K562 (cell line): ENCODE data around the gene CORT. TPM values are rescaled to one million over a fixed set of nuclear protein-coding genes. Genes with fewer than 3 reads are reported as not detected.
A peak's percentile ranks its signal among the peaks of the same experiment; 100 is the strongest.

Experiments used
- ASH1L ChIP-seq: fragments of 450-650 bp; IDR thresholded peaks from 2 replicates; pipeline ENCODE4 v1.6.1; 2018; ENCODE audit warnings: borderline replicate concordance, mild to moderate bottlenecking, low read depth; ENCODE audit not compliant: partially characterized antibody
- CEBPZ ChIP-seq: fragments of 150-350 bp; IDR thresholded peaks from 2 replicates; pipeline ENCODE4 v1.6.1; 2014; ENCODE audit warnings: low read depth, mild to moderate bottlenecking, low read length, borderline replicate concordance
- ELK3 ChIP-seq: fragments of 450-650 bp; formaldehyde crosslinking; IDR thresholded peaks from 2 replicates; pipeline ENCODE4 v1.4.0; 2020; ENCODE audit warnings: mild to moderate bottlenecking
- GABPB2 ChIP-seq: fragments of 250-450 bp; sonication (Bioruptor Pico); conservative IDR thresholded peaks from 2 replicates; pipeline ENCODE4 v1.5.1; 2021; ENCODE audit warnings: mild to moderate bottlenecking
- GTF2F1 ChIP-seq: IDR thresholded peaks from 2 replicates; pipeline ENCODE4 v1.6.1; 2011; ENCODE audit warnings: low read depth, low read length, improper control_type of control experiment
- HBP1 ChIP-seq: fragments of 450-650 bp; formaldehyde crosslinking; IDR thresholded peaks from 2 replicates; pipeline ENCODE4 v1.4.0; 2022; ENCODE audit warnings: missing genetic modification characterization
- HIVEP1 ChIP-seq: fragments of 250-450 bp; sonication (Bioruptor Pico); IDR thresholded peaks from 2 replicates; pipeline ENCODE4 v1.4.0; 2020; ENCODE audit warnings: mild to moderate bottlenecking
- KDM1A ChIP-seq, 2 experiments: fragments of 450-650 bp; IDR thresholded peaks; 2 replicates each; pipeline ENCODE4 v1.6.1; 2016; ENCODE audit warnings: mild to moderate bottlenecking in 2 of 2
- POLR3A ChIP-seq: IDR thresholded peaks from 2 replicates; pipeline ENCODE4 v1.6.1; 2011; ENCODE audit warnings: borderline replicate concordance, mild to moderate bottlenecking, moderate library complexity; ENCODE audit not compliant: insufficient read length, insufficient read depth; ENCODE audit errors: extremely low read depth
- SMAD1 ChIP-seq: fragments of 150-350 bp; IDR thresholded peaks from 2 replicates; pipeline ENCODE4 v1.6.1; 2014; ENCODE audit warnings: low read length, low read depth; ENCODE audit not compliant: partially characterized antibody
- SNAPC5 ChIP-seq: fragments of 250-450 bp; sonication (Bioruptor Pico); IDR thresholded peaks from 2 replicates; pipeline ENCODE4 v1.8.0; 2021; ENCODE audit warnings: moderate library complexity, mild to moderate bottlenecking, inconsistent platforms
- STAT5A ChIP-seq: IDR thresholded peaks from 2 replicates; pipeline ENCODE4 v1.6.1; 2012; ENCODE audit warnings: low read length, inconsistent platforms, borderline replicate concordance
- ZNF121 ChIP-seq: sonication (generic); formaldehyde crosslinking; conservative IDR thresholded peaks from 2 replicates; pipeline ENCODE4 v1.8.0; 2022; ENCODE audit warnings: missing genetic modification reagents
- ZNF41 ChIP-seq: fragments of 250-450 bp; sonication (Bioruptor Pico); conservative IDR thresholded peaks from 2 replicates; pipeline ENCODE4 v1.4.0; 2020; ENCODE audit warnings: mild to moderate bottlenecking
- ZNF75A ChIP-seq: fragments of 450-650 bp; formaldehyde crosslinking; IDR thresholded peaks from 2 replicates; pipeline ENCODE4 v1.4.0; 2020; ENCODE audit warnings: mild to moderate bottlenecking
- polyA plus RNA-seq, 8 experiments: library from polyadenylated mRNA; depleted of rRNA in 4 of 8; stranded (reverse) in 5 of 8; unstranded in 3 of 8; fragments of >200 nt; fragmentation: Nextera tagmentation in 2 of 8; fragmentation: Illumina TruSeq in 1 of 8; extraction: Ambion mirVana in 2 of 8; extraction: Trizol in 1 of 8; gene quantifications; 2 replicates each; pipeline versions ENCODE4 v1.2.1 to v1.2.3, GENCODE V29; 2011 to 2014; ENCODE audit warnings: inconsistent platforms in 1 of 8, missing spikeins in 1 of 8
- total RNA-seq, 7 experiments: library from RNA; depleted of rRNA in 6 of 7; stranded (reverse); fragments of >200 nt in 6 of 7; fragmentation: Illumina TruSeq in 2 of 7; extraction: Trizol in 2 of 7; gene quantifications; 2 replicates each; pipeline versions ENCODE4 v1.2.1 to v1.2.3, GENCODE V29; 2011 to 2021; ENCODE audit warnings: low replicate concordance in 1 of 7
- TF ChIP-seq, protein P1 (sequence below): fragments of 250-450 bp; sonication (Bioruptor Pico); IDR thresholded peaks from 2 replicates; pipeline ENCODE4 v1.8.0; 2021; ENCODE audit warnings: mild to moderate bottlenecking, moderate library complexity
- TF ChIP-seq, protein P2 (sequence below): fragments of 450-650 bp; IDR thresholded peaks from 2 replicates; pipeline ENCODE4 v1.6.1; 2016; ENCODE audit warnings: antibody characterized with exemption

CORT gene
- total and polyA plus RNA-seq, 9 of the 15 experiments (the other 6 are each of a cell fraction or from before 2014, with no cell fraction given), result 0.08 to 0.54 (median 0.13) TPM; not detected in 5

GRCh38 chr1:10415211-10415930 lies 34.5 kb upstream of the CORT start (continued):
- TF ChIP-seq, protein P1, sequence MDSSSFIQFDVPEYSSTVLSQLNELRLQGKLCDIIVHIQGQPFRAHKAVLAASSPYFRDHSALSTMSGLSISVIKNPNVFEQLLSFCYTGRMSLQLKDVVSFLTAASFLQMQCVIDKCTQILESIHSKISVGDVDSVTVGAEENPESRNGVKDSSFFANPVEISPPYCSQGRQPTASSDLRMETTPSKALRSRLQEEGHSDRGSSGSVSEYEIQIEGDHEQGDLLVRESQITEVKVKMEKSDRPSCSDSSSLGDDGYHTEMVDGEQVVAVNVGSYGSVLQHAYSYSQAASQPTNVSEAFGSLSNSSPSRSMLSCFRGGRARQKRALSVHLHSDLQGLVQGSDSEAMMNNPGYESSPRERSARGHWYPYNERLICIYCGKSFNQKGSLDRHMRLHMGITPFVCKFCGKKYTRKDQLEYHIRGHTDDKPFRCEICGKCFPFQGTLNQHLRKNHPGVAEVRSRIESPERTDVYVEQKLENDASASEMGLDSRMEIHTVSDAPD (CRISPR knock-in tag), result no peak
- TF ChIP-seq SNAPC5 (CRISPR knock-in tag) (no peak), ZNF121 (CRISPR knock-in tag) (no peak), ZNF75A (CRISPR knock-in tag) (no peak), GABPB2 (CRISPR knock-in tag) (no peak), HIVEP1 (CRISPR knock-in tag) (no peak), KDM1A (IDR thresholded peaks at IDR 0.05) (peak in 1 of 2 experiments; percentile 61; a peak in 2 of 4 replicates), ASH1L (no peak), SMAD1 (no peak), HBP1 (no peak), CEBPZ (no peak), ELK3 (CRISPR knock-in tag) (no peak), POLR3A (no peak), ZNF41 (CRISPR knock-in tag) (peak; percentile 61; the same call in 1 of the 2 replicates), GTF2F1 (no peak), STAT5A (no peak)
- TF ChIP-seq, protein P2, sequence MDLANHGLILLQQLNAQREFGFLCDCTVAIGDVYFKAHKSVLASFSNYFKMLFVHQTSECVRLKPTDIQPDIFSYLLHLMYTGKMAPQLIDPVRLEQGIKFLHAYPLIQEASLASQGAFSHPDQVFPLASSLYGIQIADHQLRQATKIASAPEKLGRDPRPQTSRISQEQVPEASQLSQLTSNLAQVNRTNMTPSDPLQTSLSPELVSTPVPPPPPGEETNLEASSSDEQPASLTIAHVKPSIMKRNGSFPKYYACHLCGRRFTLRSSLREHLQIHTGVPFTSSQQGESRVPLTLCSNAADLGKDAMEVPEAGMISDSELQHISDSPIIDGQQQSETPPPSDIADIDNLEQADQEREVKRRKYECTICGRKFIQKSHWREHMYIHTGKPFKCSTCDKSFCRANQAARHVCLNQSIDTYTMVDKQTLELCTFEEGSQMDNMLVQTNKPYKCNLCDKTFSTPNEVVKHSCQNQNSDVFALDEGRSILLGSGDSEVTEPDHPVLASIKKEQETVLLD, result no peak
